ENCODE data around the gene TBC1D5. TPM values are rescaled to one million over a fixed set of nuclear protein-coding genes. Genes with fewer than 3 reads are reported as not detected.
"Not testable (repeated sequence)": the region's sequence is repeated elsewhere in the genome, so short reads cannot be mapped to it uniquely, and the experiment has no call there.

Gene TBC1D5
- total RNA-seq, 3 donors from 2014 or later (not counting 1 experiment from before 2014, with no cell fraction given) = 63.8 to 81.9 (median 74.9) TPM

- no peak for ATAC-seq
- no peaks in the 10 kb centered on the region for H3K4me1 ChIP-seq (ENCODE audit: control insufficient read depth, insufficient read depth, low read length)
- no peaks in the 10 kb centered on the region for H3K27me3 Mint-ChIP-seq (ENCODE audit: low read depth in 2 of 2)
- peaks cover 5 to 6% of the 10 kb centered on the region in 2 donors for H3K4me1 Mint-ChIP-seq
- H3K27ac ChIP-seq (ENCODE audit: low read length) = no peak overlapping the region
- 69% methylated on average over 3 of the region's 3 CpGs for WGBS (ENCODE audit: insufficient coverage)
- no peak overlapping the region for H3K27ac Mint-ChIP-seq
- no peaks in the 10 kb centered on the region for H3K9me3 ChIP-seq (ENCODE audit: control insufficient read depth, insufficient read depth, low read length)
- no peak overlapping the region for H3K4me3 Mint-ChIP-seq
- no peak overlapping the region for H3K4me3 ChIP-seq (ENCODE audit: low read length)
- H3K36me3 ChIP-seq (ENCODE audit: control insufficient read depth, insufficient read depth, low read length) = no peaks in the 10 kb centered on the region
- H3K36me3 Mint-ChIP-seq = no peaks in the 10 kb centered on the region
- intact Hi-C loops (cut with micrococcal nuclease) = no loop called here
- TF ChIP-seq CTCF (IDR thresholded peaks at IDR 0.05) = no peak
- no peaks in the 10 kb centered on the region for H3K27me3 ChIP-seq (ENCODE audit: control insufficient read depth, insufficient read depth, low read length)
- no peak for DNase-seq
- H3K9me3 Mint-ChIP-seq = no peaks in the 10 kb centered on the region
These were observed 71.7 kb downstream of the TBC1D5 start for GRCh38 chr3:17670749-17671148.

- intact Hi-C loops (cut with micrococcal nuclease) = no loop called here
- Mint-ChIP-seq H3K9me3 (no peaks in the 10 kb centered on the region), H3K4me3 (no peak overlapping the region), H3K4me1 (peaks cover 7 to 13% of the 10 kb centered on the region in 2 donors), H3K36me3 (no peaks in the 10 kb centered on the region), H3K27me3 (ENCODE audit: low read depth in 2 of 2) (no peaks in the 10 kb centered on the region), H3K27ac (no peak overlapping the region)
- Histone ChIP-seq H3K4me1 (ENCODE audit: control insufficient read depth, insufficient read depth, low read length) (peaks cover 3% of the 10 kb centered on the region), H3K36me3 (ENCODE audit: control insufficient read depth, insufficient read depth, low read length) (no peaks in the 10 kb centered on the region), H3K4me3 (ENCODE audit: low read length) (no peak overlapping the region), H3K27me3 (ENCODE audit: control insufficient read depth, insufficient read depth, low read length) (no peaks in the 10 kb centered on the region), H3K27ac (ENCODE audit: low read length) (no peak overlapping the region), H3K9me3 (ENCODE audit: control insufficient read depth, insufficient read depth, low read length) (no peaks in the 10 kb centered on the region)
- 44% methylated on average over 2 of the region's 3 CpGs for WGBS (ENCODE audit: insufficient coverage)
- no peak for TF ChIP-seq CTCF (IDR thresholded peaks at IDR 0.05)
- no peak for ATAC-seq
- DNase-seq = no peak
These were observed 77.5 kb downstream of the TBC1D5 start for GRCh38 chr3:17664923-17665322.

- no peaks in the 10 kb centered on the region for H3K27me3 ChIP-seq (ENCODE audit: control insufficient read depth, insufficient read depth, low read length)
- no peaks in the 10 kb centered on the region for H3K36me3 ChIP-seq (ENCODE audit: control insufficient read depth, insufficient read depth, low read length)
- no peaks in the 10 kb centered on the region for H3K9me3 ChIP-seq (ENCODE audit: control insufficient read depth, insufficient read depth, low read length)
- no peaks in the 10 kb centered on the region for H3K4me1 ChIP-seq (ENCODE audit: control insufficient read depth, insufficient read depth, low read length)
- Mint-ChIP-seq H3K9me3 (no peaks in the 10 kb centered on the region), H3K27ac (no peak overlapping the region), H3K36me3 (no peaks in the 10 kb centered on the region), H3K4me3 (no peak overlapping the region), H3K27me3 (ENCODE audit: low read depth in 2 of 2) (no peaks in the 10 kb centered on the region), H3K4me1 (peaks cover 23 to 30% of the 10 kb centered on the region in 2 donors)
- no peak for TF ChIP-seq CTCF (IDR thresholded peaks at IDR 0.05)
- WGBS (ENCODE audit: insufficient coverage) = 86% methylated on average over 1 of the region's 1 CpG
- intact Hi-C loops (cut with micrococcal nuclease) = no loop called here
- no peak overlapping the region for H3K27ac ChIP-seq (ENCODE audit: low read length)
- DNase-seq (no peak), ATAC-seq (no peak)
- H3K4me3 ChIP-seq (ENCODE audit: low read length) = no peak overlapping the region
These were observed 86.2 kb downstream of the TBC1D5 start for GRCh38 chr3:17656264-17656663.

- no peaks in the 10 kb centered on the region for H3K9me3 Mint-ChIP-seq
- no peaks in the 10 kb centered on the region for H3K36me3 Mint-ChIP-seq
- Histone ChIP-seq H3K4me3 (ENCODE audit: low read length) (no peak overlapping the region), H3K4me1 (ENCODE audit: control insufficient read depth, insufficient read depth, low read length) (no peaks in the 10 kb centered on the region), H3K36me3 (ENCODE audit: control insufficient read depth, insufficient read depth, low read length) (no peaks in the 10 kb centered on the region), H3K27me3 (ENCODE audit: control insufficient read depth, insufficient read depth, low read length) (no peaks in the 10 kb centered on the region), H3K9me3 (ENCODE audit: control insufficient read depth, insufficient read depth, low read length) (no peaks in the 10 kb centered on the region), H3K27ac (ENCODE audit: low read length) (no peak overlapping the region)
- ATAC-seq (no peak), DNase-seq (no peak)
- no peaks in the 10 kb centered on the region for H3K27me3 Mint-ChIP-seq (ENCODE audit: low read depth in 2 of 2)
- 90% methylated on average over 2 of the region's 2 CpGs for WGBS (ENCODE audit: insufficient coverage)
- no peak overlapping the region for H3K27ac Mint-ChIP-seq
- peaks cover 23 to 30% of the 10 kb centered on the region in 2 donors for H3K4me1 Mint-ChIP-seq
- no peak for TF ChIP-seq CTCF (IDR thresholded peaks at IDR 0.05)
- intact Hi-C loops (cut with micrococcal nuclease) = no loop called here
- no peak overlapping the region for H3K4me3 Mint-ChIP-seq
These were observed 86.7 kb downstream of the TBC1D5 start for GRCh38 chr3:17655743-17656142.

GRCh38 chr3:17649748-17650147, 92.7 kb downstream of the TBC1D5 start:
- 100% methylated on average over 2 of the region's 4 CpGs for WGBS (ENCODE audit: insufficient coverage)
- H3K4me3 Mint-ChIP-seq; DNase-seq; H3K27ac ChIP-seq (ENCODE audit: low read length); H3K4me1 ChIP-seq (ENCODE audit: control insufficient read depth, insufficient read depth, low read length); ATAC-seq; H3K27me3 ChIP-seq (ENCODE audit: control insufficient read depth, insufficient read depth, low read length); H3K36me3 ChIP-seq (ENCODE audit: control insufficient read depth, insufficient read depth, low read length); H3K9me3 Mint-ChIP-seq; H3K4me3 ChIP-seq (ENCODE audit: low read length); H3K27ac Mint-ChIP-seq; H3K36me3 Mint-ChIP-seq; intact Hi-C loops (cut with micrococcal nuclease); H3K9me3 ChIP-seq (ENCODE audit: control insufficient read depth, insufficient read depth, low read length); H3K27me3 Mint-ChIP-seq (ENCODE audit: low read depth in 2 of 2); H3K4me1 Mint-ChIP-seq: not testable (repeated sequence)

Data from natural killer cell (primary cell).